OCI-LY3 (cell line): ENCODE measurements around the gene BRICD5.
A peak's percentile ranks its signal among the peaks of the same experiment; 100 is the strongest.

ENCODE experiments used
- H2AFZ ChIP-seq: fragments of 200-600, 300-600 bp; shearing (Covaris generic); 2 replicates; pipeline ENCODE4 v1.6.0; 2014; ENCODE audit warnings: antibody characterized with exemption, low read depth, low read length
- H3K27ac ChIP-seq: fragments of 200-600, 300-600 bp; sonication (generic); 2 replicates; pipeline ENCODE4 v1.5.1; 2014; ENCODE audit warnings: mild to moderate bottlenecking, low read length, moderate library complexity, mixed read lengths
- H3K27me3 ChIP-seq: fragments of 200-600, 300-600 bp; sonication (generic); 2 replicates; pipeline ENCODE4 v1.6.1; 2014; ENCODE audit warnings: low read depth, low read length, mixed read lengths
- H3K36me3 ChIP-seq: fragments of 200-600, 300-600 bp; sonication (generic); replicated peaks from 2 replicates; pipeline ENCODE3; 2014; ENCODE audit warnings: low read depth, low read length, mixed read lengths
- H3K4me1 ChIP-seq: fragments of 300-600, 200-600 bp; sonication (generic); 2 replicates; pipeline ENCODE4 v1.6.1; 2014; ENCODE audit warnings: low read length, mixed read lengths
- H3K4me2 ChIP-seq: fragments of 200-600, 300-600 bp; sonication (generic); 2 replicates; pipeline ENCODE4 v1.6.1; 2014; ENCODE audit warnings: low read length, mixed read lengths
- H3K4me3 ChIP-seq: fragments of 300-600, 200-600 bp; sonication (generic); 2 replicates; pipeline ENCODE4 v1.5.1; 2014; ENCODE audit warnings: antibody characterized with exemption, mild to moderate bottlenecking, low read length, moderate library complexity
- H3K79me2 ChIP-seq: fragments of 300-600, 200-600 bp; shearing (Covaris generic); 2 replicates; pipeline ENCODE4 v1.6.1; 2014; ENCODE audit warnings: mild to moderate bottlenecking, low read length, mixed read lengths
- H3K9ac ChIP-seq: fragments of 300-600, 200-600 bp; shearing (Covaris generic); 2 replicates; pipeline ENCODE4 v1.6.0; 2014; ENCODE audit warnings: mild to moderate bottlenecking, low read length, moderate library complexity
- H3K9me3 ChIP-seq: fragments of 200-600, 300-600 bp; shearing (Covaris generic); 2 replicates; pipeline ENCODE4 v1.6.1; 2014; ENCODE audit warnings: low read length, mixed read lengths; ENCODE audit not compliant: insufficient read depth
- H4K20me1 ChIP-seq: fragments of 200-600, 300-600 bp; sonication (generic); 2 replicates; pipeline ENCODE4 v1.6.1; 2016; ENCODE audit warnings: low read length, mixed read lengths; ENCODE audit not compliant: insufficient read depth
- CTCF ChIP-seq: fragments of 200-600, 300-600 bp; sonication (generic); IDR thresholded peaks from 2 replicates; pipeline ENCODE4 v1.5.1; 2014; ENCODE audit warnings: antibody characterized with exemption, low read length, low read depth
- EZH2phosphoT487 ChIP-seq: fragments of 200-600 bp; shearing (Covaris generic); IDR thresholded peaks from 2 replicates; pipeline ENCODE4 v1.6.1; 2018; ENCODE audit warnings: antibody characterized with exemption, mixed run types, low read depth

Gene BRICD5

GRCh38 chr16:2190002-2190658, 20.5 kb downstream of the BRICD5 start:
- H4K20me1 ChIP-seq = no peaks in the 10 kb centered on the region

GRCh38 chr16:2189252-2189893, 21.3 kb downstream of the BRICD5 start:
- H3K4me2 ChIP-seq = no peak overlapping the region
- H3K4me1 ChIP-seq = no peaks in the 10 kb centered on the region
- H4K20me1 ChIP-seq = no peaks in the 10 kb centered on the region
- no peak overlapping the region for H2AFZ ChIP-seq
- no peaks in the 10 kb centered on the region for H3K79me2 ChIP-seq
- no peaks in the 10 kb centered on the region for H3K36me3 ChIP-seq
- no peak overlapping the region for H3K27ac ChIP-seq
- no peak overlapping the region for H3K9ac ChIP-seq
- TF ChIP-seq EZH2phosphoT487 (no peak), CTCF (no peak)
- H3K27me3 ChIP-seq = peaks cover 4% of the 10 kb centered on the region
- no peaks in the 10 kb centered on the region for H3K9me3 ChIP-seq
- H3K4me3 ChIP-seq = no peak overlapping the region

More at GRCh38 chr16:2190002-2190658, 20.5 kb downstream of the BRICD5 start:
- Histone ChIP-seq H2AFZ (peak overlapping the region; percentile 46; the same call in 1 of the 2 replicates), H3K4me2 (no peak overlapping the region), H3K4me3 (no peak overlapping the region), H3K9ac (no peak overlapping the region), H3K79me2 (no peaks in the 10 kb centered on the region), H3K27ac (no peak overlapping the region), H3K36me3 (no peaks in the 10 kb centered on the region), H3K27me3 (peaks cover 12% of the 10 kb centered on the region), H3K4me1 (peaks cover 3% of the 10 kb centered on the region; the same call in 1 of the 2 replicates), H3K9me3 (no peaks in the 10 kb centered on the region)
- no peak for TF ChIP-seq CTCF
- TF ChIP-seq EZH2phosphoT487 = no peak

- Histone ChIP-seq H2AFZ (no peak overlapping the region), H3K9ac (no peak overlapping the region), H3K27ac (no peak overlapping the region), H3K79me2 (no peaks in the 10 kb centered on the region), H3K36me3 (no peaks in the 10 kb centered on the region), H3K27me3 (no peaks in the 10 kb centered on the region), H3K9me3 (no peaks in the 10 kb centered on the region), H3K4me1 (no peaks in the 10 kb centered on the region), H3K4me3 (no peak overlapping the region), H3K4me2 (no peak overlapping the region), H4K20me1 (no peaks in the 10 kb centered on the region)
- TF ChIP-seq EZH2phosphoT487 (no peak), CTCF (no peak)
Observed at GRCh38 chr16:2188395-2188794, 22.3 kb downstream of the BRICD5 start.

- no peak overlapping the region for H3K27ac ChIP-seq
- H3K9me3 ChIP-seq = no peaks in the 10 kb centered on the region
- H4K20me1 ChIP-seq = no peaks in the 10 kb centered on the region
- TF ChIP-seq EZH2phosphoT487 (no peak), CTCF (no peak)
- no peaks in the 10 kb centered on the region for H3K4me1 ChIP-seq
- H3K36me3 ChIP-seq = no peaks in the 10 kb centered on the region
- no peak overlapping the region for H3K4me2 ChIP-seq
- no peaks in the 10 kb centered on the region for H3K27me3 ChIP-seq
- no peak overlapping the region for H3K9ac ChIP-seq
- H3K4me3 ChIP-seq = no peak overlapping the region
- H2AFZ ChIP-seq = no peak overlapping the region
- no peaks in the 10 kb centered on the region for H3K79me2 ChIP-seq
Observed at GRCh38 chr16:2187212-2187611, 23.5 kb downstream of the BRICD5 start.
